Thymus (tissue), 14 donors: ENCODE measurements around the gene OR7A17. TPM values are rescaled to one million over a fixed set of nuclear protein-coding genes. Genes with fewer than 3 reads are reported as not detected.

Experiments used
- DNase-seq, 9 donors: peaks; one replicate each; pipeline ENCODE4 v3.0.0-alpha.2; 2013; ENCODE audit warnings: low spot score in 9 of 9, low read depth in 6 of 9, missing footprints in 1 of 9
- H3K27ac ChIP-seq, 2 donors: one replicate each; pipeline ENCODE4 v1.5.1; 2013; ENCODE audit warnings: control low read depth in 1 of 2, low read depth in 1 of 2, low read length in 1 of 2, mild to moderate bottlenecking in 1 of 2, moderate library complexity in 1 of 2
- H3K27me3 ChIP-seq, 2 donors: one replicate each; pipeline ENCODE4 v1.5.1; 2013; ENCODE audit warnings: low read length in 1 of 2; ENCODE audit not compliant: control insufficient read depth in 2 of 2, insufficient read depth in 1 of 2
- H3K36me3 ChIP-seq, 2 donors: one replicate each; pipeline ENCODE4 v1.5.1; 2013; ENCODE audit warnings: low read length in 1 of 2, mild to moderate bottlenecking in 1 of 2, moderate library complexity in 1 of 2; ENCODE audit not compliant: control insufficient read depth in 2 of 2, insufficient read depth in 2 of 2
- H3K4me1 ChIP-seq, 2 donors: one replicate each; pipeline ENCODE4 v1.5.1; 2013; ENCODE audit warnings: low read length in 2 of 2; ENCODE audit not compliant: control insufficient read depth in 2 of 2, insufficient read depth in 2 of 2
- H3K4me3 ChIP-seq, 2 donors: one replicate each; pipeline ENCODE4 v1.5.1; 2013; ENCODE audit warnings: low read length in 2 of 2, control low read depth in 1 of 2, mild to moderate bottlenecking in 1 of 2
- H3K9me3 ChIP-seq, 2 donors: one replicate each; pipeline ENCODE4 v1.5.1; 2013; ENCODE audit warnings: low read length in 1 of 2, mild to moderate bottlenecking in 1 of 2; ENCODE audit not compliant: control insufficient read depth in 2 of 2, insufficient read depth in 1 of 2
- WGBS: extraction: QIAGEN DNeasy Blood & Tissue Kit; methylation state at CpG from one replicate; pipeline ENCODE4 v1.1.7; 2013; 5-methylcytosine and 5-hydroxymethylcytosine counted together
- long read RNA-seq, 10 donors: transcript quantifications; one replicate each; lab custom pipeline, GENCODE V29; 2026
- polyA plus RNA-seq: library from polyadenylated mRNA; stranded (reverse); fragments of 200-250 nt; gene quantifications from one replicate; pipeline ENCODE4 v1.2.3, GENCODE V29; 2013
- total RNA-seq: library from RNA; stranded (reverse); fragments of 120-200 nt; gene quantifications from one replicate; pipeline ENCODE4 v1.2.4, GENCODE V29; 2013
- donor health status: healthy.

Gene OR7A17
- not detected for total RNA-seq
- polyA plus RNA-seq, result not detected
- long read RNA-seq, donor 1, result 0 reads
- long read RNA-seq, donor 2, result 0 reads
- long read RNA-seq, donor 3, result 0 reads
- long read RNA-seq, donor 4, result 0 reads
- long read RNA-seq, donor 5, result 0 reads
- long read RNA-seq, donor 6, result 0 reads
- long read RNA-seq, donor 7, partial matches to known transcripts, result 0 of 1 reads
- long read RNA-seq, donor 7, other reads (novel, unspliced or antisense), result 0 of 1 reads
- long read RNA-seq, donor 8, result 0 reads
- long read RNA-seq, donor 9, result 0 reads
- long read RNA-seq, donor 10, partial matches to known transcripts, result 0 of 2 reads
- long read RNA-seq, donor 10, other reads (novel, unspliced or antisense), result 0 of 2 reads

GRCh38 chr19:14886032-14886431 lies at the start of gene OR7A17:
Gene OR7A17, minus strand, starts transcription at chr19:14886132. Its CDS starts 4,777 bp downstream, at chr19:14881355.
- Histone ChIP-seq H3K4me3 (no peak within 1 kb of the TSS), H3K9me3 (no peaks in the 10 kb centered on the region), H3K27ac (no peak within 1 kb of the TSS), H3K27me3 (peaks cover 0 to 3% of the 10 kb centered on the region in 2 donors), H3K4me1 (no peaks in the 10 kb centered on the region), H3K36me3 (no peaks in the 10 kb centered on the region)
- WGBS, result 89% methylated on average over 4 of the region's 4 CpGs
- no peak for DNase-seq

DNA sequence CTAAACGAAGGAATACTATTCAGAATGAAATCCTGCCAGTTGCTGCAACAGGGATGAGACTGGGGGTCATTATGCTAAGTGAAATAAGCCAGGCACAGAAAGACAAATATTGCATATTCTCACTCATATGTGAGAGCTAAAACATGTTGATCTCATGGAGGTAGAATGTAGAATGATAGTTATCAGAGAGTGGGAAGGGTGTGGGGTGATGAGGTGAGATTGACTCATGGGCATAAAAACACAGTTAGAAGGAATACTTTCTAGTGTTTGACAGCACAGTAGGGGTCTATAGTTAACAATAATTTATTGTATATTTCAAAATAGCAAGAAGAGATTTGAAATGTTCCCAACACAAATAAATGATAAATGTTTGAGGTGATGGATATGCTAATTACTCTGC lies 47.6 kb upstream of the OR7A17 start:
- Histone ChIP-seq H3K4me1 (no peaks in the 10 kb centered on the region), H3K36me3 (no peaks in the 10 kb centered on the region), H3K27me3 (no peaks in the 10 kb centered on the region), H3K27ac (no peak overlapping the region), H3K9me3 (no peaks in the 10 kb centered on the region), H3K4me3 (no peak overlapping the region)
- 93% methylated on average over 1 of the region's 1 CpG for WGBS
- DNase-seq, result no peak

- Histone ChIP-seq H3K4me3 (no peak overlapping the region), H3K36me3 (no peaks in the 10 kb centered on the region), H3K4me1 (no peaks in the 10 kb centered on the region), H3K9me3 (no peaks in the 10 kb centered on the region), H3K27me3 (no peaks in the 10 kb centered on the region), H3K27ac (no peak overlapping the region)
- DNase-seq, result no peak
- WGBS, result 32% methylated on average over 5 of the region's 5 CpGs
These were observed 30.9 kb upstream of the OR7A17 start for GRCh38 chr19:14916848-14917247.

DNA sequence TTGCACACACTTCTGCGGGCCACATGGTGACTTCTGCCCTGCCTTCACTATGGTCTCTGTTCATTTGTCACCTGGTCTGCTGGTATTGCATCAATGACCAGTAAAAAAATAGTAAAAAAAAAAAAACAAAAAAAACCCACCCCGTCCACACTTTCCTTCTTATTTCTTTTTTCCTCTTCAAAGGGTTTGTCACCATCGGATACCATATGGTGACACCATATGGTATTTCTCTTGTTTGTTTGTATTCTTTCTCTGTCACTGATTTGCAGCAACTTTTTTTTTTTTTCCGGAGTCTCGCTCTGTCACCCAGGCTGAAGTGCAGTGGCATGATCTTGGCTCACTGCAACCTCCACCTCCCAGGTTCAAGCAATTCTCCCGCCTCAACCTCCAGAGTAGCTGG lies 29.2 kb upstream of the OR7A17 start:
- WGBS, result 95% methylated on average over 6 of the region's 6 CpGs
- H3K27ac ChIP-seq, result no peak overlapping the region
- no peaks in the 10 kb centered on the region for H3K36me3 ChIP-seq
- no peak overlapping the region for H3K4me3 ChIP-seq
- H3K27me3 ChIP-seq, result no peaks in the 10 kb centered on the region
- no peak for DNase-seq
- H3K4me1 ChIP-seq, result no peaks in the 10 kb centered on the region
- H3K9me3 ChIP-seq, result no peaks in the 10 kb centered on the region

DNA sequence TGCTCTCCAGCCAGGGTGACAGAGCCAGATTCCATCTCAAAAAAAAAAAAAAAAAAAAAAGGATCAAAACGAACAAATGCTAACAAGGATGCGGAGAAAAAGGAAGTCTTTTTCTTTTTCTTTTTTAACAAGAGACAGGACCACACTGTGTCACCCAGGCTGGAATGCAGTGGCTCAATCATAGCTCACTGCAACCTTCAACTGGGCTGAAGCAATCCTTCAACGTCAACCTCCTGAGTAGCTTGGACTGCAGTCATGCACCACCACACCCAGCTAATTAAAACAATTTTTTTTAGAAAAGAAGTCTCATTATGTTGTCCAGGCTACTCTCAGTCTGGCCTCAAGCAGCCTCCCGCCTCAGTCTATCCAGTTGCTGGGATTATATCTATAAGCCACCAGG lies 20.8 kb upstream of the OR7A17 start:
- H3K27me3 ChIP-seq, result no peaks in the 10 kb centered on the region
- no peaks in the 10 kb centered on the region for H3K36me3 ChIP-seq
- no peak overlapping the region for H3K27ac ChIP-seq
- H3K4me3 ChIP-seq, result no peak overlapping the region
- no peak for DNase-seq
- WGBS, result 92% methylated on average over 4 of the region's 4 CpGs
- no peaks in the 10 kb centered on the region for H3K9me3 ChIP-seq
- H3K4me1 ChIP-seq, result no peaks in the 10 kb centered on the region

DNA sequence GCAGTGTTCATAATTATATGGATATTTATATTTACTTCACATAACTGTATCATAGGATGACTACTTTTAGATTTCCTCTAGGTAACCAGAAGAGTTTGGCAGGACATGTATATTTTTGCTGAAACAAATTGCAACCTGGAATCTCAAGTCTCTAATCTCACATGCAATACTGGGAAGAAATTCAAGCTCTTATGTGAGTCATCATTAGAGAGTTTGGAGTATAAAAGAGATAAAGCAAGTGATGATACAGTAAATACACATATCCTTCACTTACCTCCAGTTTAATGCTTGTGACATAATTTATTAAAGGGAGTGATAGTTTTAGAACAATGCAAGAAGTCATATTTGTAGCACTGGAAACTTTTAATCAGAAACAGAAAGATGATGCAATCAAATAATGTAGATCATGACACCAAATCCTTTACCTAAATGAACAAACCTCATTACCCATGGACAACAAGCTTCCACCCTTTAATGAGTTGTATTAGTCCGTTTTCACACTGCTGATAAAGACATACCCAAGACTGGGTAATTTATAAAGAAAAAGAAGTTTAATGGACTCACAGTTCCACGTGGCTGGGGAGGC lies 15.8 kb upstream of the OR7A17 start:
- WGBS, result 67% methylated on average over 2 of the region's 2 CpGs
- Histone ChIP-seq H3K9me3 (no peaks in the 10 kb centered on the region), H3K4me3 (no peak overlapping the region)

DNA sequence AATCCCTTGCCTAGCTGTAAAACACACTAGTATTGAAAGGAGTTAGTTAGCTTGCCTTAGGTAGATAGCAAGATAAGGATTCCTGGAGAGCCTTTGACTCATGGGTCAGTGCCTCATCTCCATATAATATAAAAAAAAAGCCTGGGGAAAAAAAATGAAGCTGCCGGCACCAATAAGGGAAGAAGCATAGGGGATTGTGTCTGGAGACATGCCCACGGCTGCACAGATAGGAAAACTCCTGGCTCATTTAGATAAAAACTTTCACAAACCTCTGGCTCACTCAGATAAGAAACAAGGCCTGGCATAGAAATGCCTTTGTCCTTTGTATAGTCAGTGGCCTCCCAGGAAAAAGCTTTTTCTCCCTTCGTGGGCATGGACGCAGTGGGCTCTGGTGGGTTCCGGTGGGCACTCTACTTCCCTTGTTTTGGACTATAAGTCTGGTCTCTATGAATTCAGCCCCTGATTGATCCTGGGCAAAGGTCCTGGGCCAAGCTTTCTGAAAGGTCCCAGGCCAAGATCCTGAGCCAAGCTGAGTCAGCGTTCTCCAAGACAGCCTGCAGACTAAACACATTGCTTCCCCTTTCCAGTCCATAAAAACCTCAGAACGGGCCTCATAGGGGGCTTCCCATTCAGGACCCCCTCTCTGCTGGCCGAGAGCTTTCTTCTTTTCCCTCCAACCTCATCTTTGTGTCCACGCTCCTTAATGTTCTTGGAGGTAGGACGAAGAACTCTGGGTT lies 4.9 kb upstream of the OR7A17 start:
- peaks cover 0 to 5% of the 10 kb centered on the region in 2 donors for H3K27me3 ChIP-seq
- H3K4me1 ChIP-seq, result no peaks in the 10 kb centered on the region
- no peaks in the 10 kb centered on the region for H3K9me3 ChIP-seq
- DNase-seq, result no peak
- 60% methylated on average over 10 of the region's 10 CpGs for WGBS
- no peaks in the 10 kb centered on the region for H3K36me3 ChIP-seq
- no peak overlapping the region for H3K27ac ChIP-seq
- no peak overlapping the region for H3K4me3 ChIP-seq

More for the DNA sequence above, 15.8 kb upstream of the OR7A17 start:
- H3K27ac ChIP-seq, result no peak overlapping the region
- H3K4me1 ChIP-seq, result no peaks in the 10 kb centered on the region
- no peaks in the 10 kb centered on the region for H3K27me3 ChIP-seq
- no peaks in the 10 kb centered on the region for H3K36me3 ChIP-seq
- no peak for DNase-seq

DNA sequence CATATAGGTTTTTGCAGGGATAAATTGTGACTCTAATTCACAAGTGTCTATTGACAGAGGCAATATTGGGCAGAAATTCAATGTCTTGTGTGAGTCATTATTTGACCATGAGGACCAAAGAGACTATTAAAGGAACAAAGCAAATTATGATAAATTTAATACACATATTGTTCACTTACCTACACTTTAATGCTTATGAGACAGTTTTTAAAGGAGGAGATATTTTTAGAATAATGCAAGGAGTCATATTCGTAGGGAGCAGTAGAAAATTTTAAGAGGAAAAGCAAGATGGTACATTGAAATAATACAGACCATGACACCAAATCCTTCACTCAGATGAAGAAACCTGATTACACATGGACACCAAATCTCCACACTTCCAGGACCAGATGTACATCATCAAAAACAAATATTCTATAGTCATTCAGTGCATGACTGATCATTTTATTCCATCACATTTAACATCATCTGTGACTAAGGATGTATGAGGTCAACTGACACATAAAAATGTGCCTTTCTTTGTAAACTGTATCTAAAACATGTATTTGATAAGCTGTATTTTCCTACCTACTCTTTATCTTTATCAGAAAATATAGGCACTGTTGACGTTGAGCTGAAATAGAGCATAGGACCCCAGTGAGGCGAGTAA lies 4.2 kb upstream of the OR7A17 start:
- no peak for DNase-seq
- no peaks in the 10 kb centered on the region for H3K36me3 ChIP-seq
- no peak overlapping the region for H3K27ac ChIP-seq
- peaks cover 0 to 5% of the 10 kb centered on the region in 2 donors for H3K27me3 ChIP-seq
- 94% methylated on average over 3 of the region's 3 CpGs for WGBS
- H3K9me3 ChIP-seq, result no peaks in the 10 kb centered on the region
- no peak overlapping the region for H3K4me3 ChIP-seq
- no peaks in the 10 kb centered on the region for H3K4me1 ChIP-seq
